GM21737 (cell line): Measurements from ENCODE around the gene SNAP29.

Source experiments
- ATAC-seq: cut with Tn5 transposase; IDR thresholded peaks from one replicate; pipeline ENCODE4 v1.9.1; 2021; ENCODE audit warnings: mild to moderate bottlenecking, moderate library complexity; ENCODE audit not compliant: unreplicated experiment

SNAP29 gene

DNA sequence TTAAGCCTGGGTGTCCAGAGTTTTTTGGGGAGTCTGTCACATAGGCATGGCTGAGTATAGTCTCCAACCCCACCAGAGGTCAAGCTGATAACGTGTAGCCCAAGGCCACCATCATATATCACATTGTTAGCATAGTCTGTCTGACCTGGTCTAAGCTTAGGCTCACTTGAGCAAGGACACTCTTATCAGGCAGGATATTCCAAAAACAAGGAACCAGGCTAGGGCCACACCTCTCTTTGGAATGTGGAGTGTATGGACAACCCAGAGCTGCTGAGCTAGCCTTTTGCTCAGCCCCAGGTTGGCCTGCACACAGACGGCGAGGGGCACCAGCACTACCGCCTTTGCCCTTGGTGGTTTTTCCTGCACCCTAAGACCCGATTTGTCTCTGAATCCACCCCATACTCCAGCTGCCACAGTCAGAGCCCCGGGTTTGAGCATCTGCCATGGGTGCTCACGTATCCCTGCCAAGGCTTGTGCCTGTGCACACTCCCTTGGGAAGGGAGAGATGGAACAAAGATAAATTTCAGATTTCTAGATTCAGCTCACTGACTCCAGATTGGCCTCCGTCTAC lies 7.2 kb downstream of the SNAP29 start:
- no peak for ATAC-seq

GRCh38 chr22:20866736-20867135 lies 7.9 kb downstream of the SNAP29 start:
- no peak for ATAC-seq

- ATAC-seq, result no peak
Measured at GRCh38 chr22:20867179-20868024, 8.6 kb downstream of the SNAP29 start.

- ATAC-seq, result no peak
Measured at GRCh38 chr22:20868025-20868962, 9.5 kb downstream of the SNAP29 start.

- no peak for ATAC-seq
Measured at GRCh38 chr22:20869234-20869633, 10.4 kb downstream of the SNAP29 start.

DNA sequence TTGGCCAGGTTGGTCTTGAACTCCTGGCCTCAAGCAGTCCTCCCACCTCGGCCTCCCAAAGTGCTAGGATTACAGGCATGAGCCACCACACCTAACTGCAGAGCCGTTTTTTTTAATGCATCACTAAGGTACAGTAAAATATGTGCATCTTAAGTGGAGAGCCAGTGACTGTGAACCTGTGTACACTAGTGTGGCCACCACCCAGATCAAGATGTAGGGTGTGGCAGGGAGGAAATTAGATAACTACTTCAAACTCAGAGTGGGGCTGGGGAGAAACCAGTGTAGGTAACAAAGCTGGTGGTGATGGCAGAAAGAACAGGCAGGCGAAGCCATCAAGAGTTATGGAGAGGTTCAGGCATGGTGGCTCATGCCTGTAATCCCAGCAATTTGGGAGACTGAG lies 14.4 kb downstream of the SNAP29 start:
- ATAC-seq, result no peak

DNA sequence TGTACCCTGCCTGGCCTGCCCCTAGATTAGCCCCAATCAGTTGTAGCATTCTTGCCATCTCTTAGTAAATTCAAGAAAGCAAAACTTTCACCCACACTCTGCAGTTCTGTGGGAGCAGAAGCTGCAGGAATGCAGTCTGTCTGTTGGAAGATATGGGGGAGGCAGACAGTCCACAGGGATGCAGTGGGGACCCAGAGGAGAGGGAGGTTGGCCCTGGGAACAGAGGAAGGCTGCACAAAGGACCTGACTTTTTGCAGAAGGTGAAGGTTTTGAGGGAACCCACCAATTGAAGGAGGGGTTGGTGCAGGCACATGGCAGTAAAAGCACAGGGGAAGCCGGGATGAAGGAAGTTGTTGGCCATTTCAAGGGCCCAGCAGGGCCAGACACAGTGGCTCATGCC lies 16.5 kb downstream of the SNAP29 start:
- no peak for ATAC-seq

- ATAC-seq, result no peak
Measured at GRCh38 chr22:20877715-20878114, 18.9 kb downstream of the SNAP29 start.

DNA sequence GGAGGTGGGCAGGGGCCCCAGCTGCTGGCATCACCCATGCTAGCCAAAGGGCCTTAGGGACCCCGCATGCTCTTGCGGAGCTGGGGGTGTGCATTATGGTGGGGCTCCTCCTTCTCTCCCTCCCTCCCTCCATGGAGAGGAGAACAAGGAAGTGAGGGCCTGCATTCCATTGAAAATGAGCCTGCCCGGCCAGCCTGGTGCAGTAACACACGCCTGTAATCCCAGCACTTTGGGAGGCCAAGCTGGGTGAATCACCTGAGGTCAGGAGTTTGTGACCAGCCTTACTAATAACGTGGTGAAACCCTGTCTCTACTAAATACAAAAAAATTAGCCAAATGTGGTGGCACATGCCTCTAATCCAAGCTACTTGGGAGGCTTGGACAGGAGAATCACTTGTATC lies 22.4 kb downstream of the SNAP29 start:
- no peak for ATAC-seq

DNA sequence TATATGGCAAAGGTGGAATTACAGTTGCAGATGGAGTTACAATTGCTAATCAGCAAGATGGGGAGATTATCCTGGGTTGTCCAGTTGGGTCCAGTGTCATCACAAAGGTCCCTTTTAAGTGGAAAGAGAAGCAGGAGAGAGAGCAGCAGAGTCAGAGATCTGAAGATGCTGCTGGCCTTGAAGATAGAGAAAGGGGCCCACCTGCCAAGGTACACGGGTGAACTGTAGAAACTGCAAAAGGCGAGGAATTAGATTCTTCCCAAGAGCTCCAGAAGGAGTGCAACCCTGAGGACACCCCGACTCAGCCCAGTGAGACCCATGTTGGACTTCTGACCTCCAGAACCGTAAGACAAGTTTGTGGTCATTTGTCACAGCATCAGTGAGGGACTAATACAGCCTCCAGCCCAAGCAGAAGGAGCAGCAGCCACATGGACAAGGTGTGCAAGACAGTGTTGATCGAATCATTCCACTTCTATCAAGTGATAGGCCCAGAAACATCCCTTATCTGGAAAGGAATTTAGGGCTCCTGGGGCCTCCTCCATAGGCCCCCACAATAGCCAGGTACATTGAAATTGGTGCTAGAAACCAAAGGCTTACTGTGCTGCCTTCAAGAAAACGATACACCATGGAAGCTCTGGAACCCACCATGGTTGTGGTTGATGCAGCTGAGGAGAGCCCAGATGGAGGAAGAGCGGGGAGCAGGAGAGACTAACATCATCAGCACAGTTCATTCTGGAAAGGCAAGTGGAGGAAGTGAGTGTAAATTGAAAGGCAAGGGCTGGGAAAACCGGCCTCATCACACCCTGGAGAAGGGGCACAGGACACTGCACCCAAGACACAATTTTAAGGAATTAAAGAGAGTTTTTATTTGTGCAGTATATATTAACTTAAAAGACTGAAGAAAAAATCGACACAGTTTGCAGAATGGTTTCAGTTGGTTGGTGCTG lies 23.3 kb downstream of the SNAP29 start:
- ATAC-seq, result no peak

DNA sequence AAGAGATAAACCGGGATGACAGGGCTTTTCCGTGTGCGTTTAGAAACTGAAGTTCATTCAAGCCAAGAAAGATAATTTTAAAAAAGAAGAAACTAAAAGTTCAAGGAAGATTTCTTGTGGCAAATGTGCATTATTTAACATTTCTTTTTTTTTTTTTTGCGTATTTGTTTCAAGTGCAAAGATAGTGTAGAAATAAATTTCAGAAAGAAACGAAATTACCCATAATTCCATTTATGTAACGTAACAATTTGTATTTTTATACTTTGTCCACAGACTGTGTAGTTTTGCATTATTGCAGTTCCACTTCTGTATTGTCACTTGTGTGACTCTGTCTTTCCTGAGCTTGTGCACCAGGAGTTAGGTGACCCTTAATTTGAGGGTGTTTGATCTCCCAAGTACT lies 24.0 kb downstream of the SNAP29 start:
- ATAC-seq, result no peak

- ATAC-seq, result no peak
Measured at GRCh38 chr22:20884454-20884853, 25.6 kb downstream of the SNAP29 start.

- no peak for ATAC-seq
Measured at GRCh38 chr22:20885017-20885556, 26.3 kb downstream of the SNAP29 start.

- ATAC-seq, result no peak
Measured at GRCh38 chr22:20885557-20886323, 26.9 kb downstream of the SNAP29 start.

- ATAC-seq, result no peak
Measured at GRCh38 chr22:20887375-20887774, 28.6 kb downstream of the SNAP29 start.

GRCh38 chr22:20889025-20889704 lies 30.4 kb downstream of the SNAP29 start:
- ATAC-seq, result no peak

DNA sequence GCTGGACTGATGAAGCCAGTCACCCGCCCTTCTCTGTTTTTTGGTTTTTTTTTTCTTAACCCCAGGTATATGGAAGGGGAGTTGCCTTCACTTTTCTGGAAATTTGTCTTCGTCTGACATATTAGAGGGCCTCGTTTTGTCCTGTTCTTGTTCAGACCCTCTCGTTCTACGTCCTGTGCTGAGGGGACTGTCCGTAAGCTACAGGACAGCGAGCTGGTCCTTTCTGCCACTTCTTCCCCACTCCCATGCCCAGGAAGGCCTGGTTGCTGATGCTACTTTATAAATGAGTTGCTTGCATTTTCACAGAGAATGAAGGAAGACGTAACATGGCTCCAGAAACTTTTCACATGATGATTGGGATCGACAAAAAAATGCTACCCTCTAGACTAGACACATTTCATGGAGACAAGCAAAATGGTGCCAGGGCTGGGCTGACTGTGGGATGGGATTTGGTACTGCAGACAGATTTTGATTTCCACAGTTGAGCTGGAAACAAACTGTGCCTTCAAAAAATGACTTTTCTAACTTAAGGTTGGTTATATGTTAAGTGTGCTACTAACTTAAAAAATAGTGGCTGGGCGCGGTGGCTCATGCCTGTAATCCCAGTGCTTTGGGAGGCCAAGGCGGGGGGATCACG lies 31.2 kb downstream of the SNAP29 start:
- ATAC-seq, result no peak

- ATAC-seq, result no peak
Measured at GRCh38 chr22:20890975-20891374, 32.2 kb downstream of the SNAP29 start.
